GM12872 (cell line): ENCODE data around the gene GPR18.

Experiments used
- CTCF ChIP-seq: IDR thresholded peaks from 3 replicates; pipeline ENCODE4 v1.5.1; 2011; ENCODE audit warnings: low read depth, mild to moderate bottlenecking, low read length, moderate library complexity; ENCODE audit not compliant: insufficient read depth

GPR18 gene

GRCh38 chr13:99265162-99265800 lies 7.1 kb upstream of the GPR18 start:
- TF ChIP-seq CTCF: no peak

GRCh38 chr13:99264051-99264450 lies 5.9 kb upstream of the GPR18 start:
- no peak for TF ChIP-seq CTCF

- TF ChIP-seq CTCF: no peak
These were observed 5.1 kb upstream of the GPR18 start for GRCh38 chr13:99263126-99263785.

GRCh38 chr13:99261059-99261458 lies 2.9 kb upstream of the GPR18 start:
- TF ChIP-seq CTCF: no peak

GRCh38 chr13:99260216-99260615 lies 2.0 kb upstream of the GPR18 start:
- TF ChIP-seq CTCF: no peak

GRCh38 chr13:99258946-99259345 lies 767 bp upstream of the GPR18 start:
- TF ChIP-seq CTCF: no peak

- no peak for TF ChIP-seq CTCF
These were observed 888 bp downstream of the GPR18 start for GRCh38 chr13:99257291-99257690.

- no peak for TF ChIP-seq CTCF
These were observed 1.5 kb downstream of the GPR18 start for GRCh38 chr13:99256709-99257108.
